Stomach smooth muscle (tissue), 2 donors: ENCODE results near the gene DVL1.
"Not testable (repeated sequence)": the region's sequence is repeated elsewhere in the genome, so short reads cannot be mapped to it uniquely, and the experiment has no call there.

Source experiments
- H3K27ac ChIP-seq: one replicate; pipeline ENCODE4 v1.7.0; 2013; ENCODE audit warnings: mild to moderate bottlenecking, low read length, inconsistent platforms
- H3K27me3 ChIP-seq, 2 donors: one replicate each; pipeline ENCODE4 v1.7.0; 2013; ENCODE audit warnings: low read length in 2 of 2; ENCODE audit not compliant: insufficient read depth in 2 of 2, control insufficient read depth in 1 of 2
- H3K36me3 ChIP-seq, 2 donors: one replicate each; pipeline ENCODE4 v1.7.0; 2013; ENCODE audit warnings: low read length in 2 of 2; ENCODE audit not compliant: control insufficient read depth in 2 of 2, insufficient read depth in 2 of 2
- H3K4me1 ChIP-seq: one replicate; pipeline ENCODE4 v1.7.0; 2013; ENCODE audit warnings: low read length; ENCODE audit not compliant: control insufficient read depth, insufficient read depth
- H3K4me3 ChIP-seq, 2 donors: one replicate each; pipeline ENCODE4 v1.7.0; 2013; ENCODE audit warnings: low read length in 2 of 2
- H3K9ac ChIP-seq, 2 donors: one replicate each; pipeline ENCODE4 v1.7.0; 2013; ENCODE audit warnings: low read length in 2 of 2, mild to moderate bottlenecking in 1 of 2
- H3K9me3 ChIP-seq, 2 donors: one replicate each; pipeline ENCODE4 v1.7.0; 2013; ENCODE audit warnings: low read length in 2 of 2; ENCODE audit not compliant: control insufficient read depth in 2 of 2
- donor health status: healthy.
- donor health status: Pancreatic carcinoma.

DVL1 gene

GRCh38 chr1:1373815-1374588 lies 24.8 kb upstream of the DVL1 start:
- Histone ChIP-seq H3K27me3 (no peaks in the 10 kb centered on the region), H3K27ac (peak overlapping the region; percentile 92), H3K36me3 (peaks cover 3 to 7% of the 10 kb centered on the region in 2 donors), H3K9me3 (no peaks in the 10 kb centered on the region), H3K4me3 (peak overlapping the region; percentile 85 to 86), H3K9ac (peak overlapping the region; percentile 89 to 96), H3K4me1 (peaks cover 30% of the 10 kb centered on the region)

DNA sequence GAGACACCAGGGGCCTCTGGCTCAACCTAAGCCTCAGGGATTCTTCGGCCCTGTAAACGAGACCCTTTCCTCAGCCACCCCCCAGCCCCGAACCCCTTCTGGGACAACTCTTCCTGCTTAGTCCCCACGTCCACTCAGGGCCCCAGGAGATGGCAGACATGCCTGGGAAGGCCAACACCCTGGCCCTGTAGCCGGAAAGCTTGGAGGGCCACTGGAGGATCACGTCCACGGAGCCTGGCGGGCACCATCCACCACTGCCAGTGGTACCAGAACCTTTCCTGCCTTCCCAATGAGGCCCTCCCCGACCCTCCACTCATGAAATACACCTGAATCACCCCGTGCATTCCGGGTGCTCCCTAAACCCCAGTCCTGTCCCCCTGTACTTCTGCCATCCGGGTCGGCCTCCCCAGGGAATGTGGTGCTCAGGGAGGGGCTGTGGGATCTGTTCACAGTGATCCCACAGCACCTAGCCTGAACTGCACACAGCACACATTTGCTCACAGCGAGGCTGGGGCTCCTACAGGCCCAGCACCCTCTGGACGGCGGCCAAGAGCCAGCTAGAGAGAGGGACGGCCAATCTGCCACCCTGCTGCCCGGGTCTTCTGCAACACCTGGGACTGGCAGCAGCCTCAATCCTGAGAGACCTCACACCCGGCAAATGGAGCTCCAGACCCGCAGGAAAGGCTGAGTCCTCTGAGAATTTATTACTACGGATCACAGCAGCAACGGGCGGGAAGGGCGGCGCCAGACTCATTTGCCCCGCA lies 24.0 kb upstream of the DVL1 start:
- Histone ChIP-seq H3K27ac (no peak overlapping the region), H3K9ac (no peak overlapping the region), H3K9me3 (no peaks in the 10 kb centered on the region), H3K27me3 (no peaks in the 10 kb centered on the region), H3K36me3 (peaks cover 3 to 7% of the 10 kb centered on the region in 2 donors), H3K4me1 (peaks cover 30% of the 10 kb centered on the region), H3K4me3 (no peak overlapping the region)

- H3K4me1 ChIP-seq: peaks cover 30% of the 10 kb centered on the region
- H3K9ac ChIP-seq: no peak overlapping the region
- H3K27ac ChIP-seq: no peak overlapping the region
Measured at GRCh38 chr1:1371746-1372711, 22.8 kb upstream of the DVL1 start.

DNA sequence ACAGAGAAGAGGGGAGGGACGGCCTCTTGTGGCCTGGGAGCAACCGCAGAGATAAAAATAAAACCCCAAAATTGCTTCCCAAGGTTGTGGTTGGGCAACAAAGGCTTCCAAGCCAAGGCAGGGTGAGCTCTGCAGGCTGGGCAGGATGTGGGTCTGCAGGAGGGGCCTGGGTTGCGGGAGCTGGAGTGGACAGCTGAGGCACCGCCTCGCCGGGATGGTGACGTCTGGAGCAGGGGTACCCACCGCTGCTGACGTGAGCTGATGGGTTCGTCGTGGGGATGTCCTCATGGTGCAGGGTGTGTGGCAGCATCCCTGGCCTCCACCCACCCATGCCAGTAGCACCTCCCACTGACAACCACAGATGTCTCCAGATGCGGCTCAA lies 22.1 kb upstream of the DVL1 start:
- H3K4me3 ChIP-seq: no peak overlapping the region
- H3K36me3 ChIP-seq: peaks cover 3 to 7% of the 10 kb centered on the region in 2 donors
- no peaks in the 10 kb centered on the region for H3K9me3 ChIP-seq
- H3K9ac ChIP-seq: no peak overlapping the region
- no peak overlapping the region for H3K27ac ChIP-seq
- H3K27me3 ChIP-seq: no peaks in the 10 kb centered on the region
- H3K4me1 ChIP-seq: peaks cover 30% of the 10 kb centered on the region

More at GRCh38 chr1:1371746-1372711, 22.8 kb upstream of the DVL1 start:
- Histone ChIP-seq H3K36me3 (peaks cover 3 to 7% of the 10 kb centered on the region in 2 donors), H3K9me3 (no peaks in the 10 kb centered on the region), H3K27me3 (no peaks in the 10 kb centered on the region), H3K4me3 (peak overlapping the region in 1 of 2 donors; percentile 15)

DNA sequence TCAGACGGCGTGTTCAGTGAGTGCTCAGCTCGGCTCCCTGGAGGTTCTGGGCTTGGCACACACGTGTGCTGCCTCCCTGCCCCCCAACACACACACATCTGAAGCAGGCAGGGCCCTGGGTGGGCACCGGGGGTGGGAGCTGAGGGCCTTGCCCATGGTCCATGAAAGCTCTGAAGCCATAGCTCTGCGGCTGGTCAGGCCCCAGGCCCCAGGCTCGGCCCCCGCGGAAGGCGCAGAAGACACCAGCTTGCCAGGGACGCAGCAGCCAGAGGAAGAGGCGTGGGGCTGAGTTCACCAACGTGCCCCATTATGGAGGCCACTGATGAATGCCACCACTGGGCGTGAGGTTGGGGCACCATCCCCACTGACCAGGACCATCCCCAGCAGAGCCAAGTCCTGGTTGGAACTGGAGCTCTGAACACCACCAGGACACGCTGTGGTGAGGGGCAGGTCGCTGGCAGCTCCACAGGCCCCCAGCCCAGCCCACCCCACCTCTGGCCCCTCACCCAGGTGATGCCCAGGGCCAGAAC lies 21.6 kb upstream of the DVL1 start:
- Histone ChIP-seq H3K9ac (no peak overlapping the region), H3K9me3 (no peaks in the 10 kb centered on the region), H3K27ac (no peak overlapping the region), H3K36me3 (peaks cover 3 to 7% of the 10 kb centered on the region in 2 donors), H3K27me3 (no peaks in the 10 kb centered on the region), H3K4me3 (no peak overlapping the region), H3K4me1 (peaks cover 27% of the 10 kb centered on the region)

DNA sequence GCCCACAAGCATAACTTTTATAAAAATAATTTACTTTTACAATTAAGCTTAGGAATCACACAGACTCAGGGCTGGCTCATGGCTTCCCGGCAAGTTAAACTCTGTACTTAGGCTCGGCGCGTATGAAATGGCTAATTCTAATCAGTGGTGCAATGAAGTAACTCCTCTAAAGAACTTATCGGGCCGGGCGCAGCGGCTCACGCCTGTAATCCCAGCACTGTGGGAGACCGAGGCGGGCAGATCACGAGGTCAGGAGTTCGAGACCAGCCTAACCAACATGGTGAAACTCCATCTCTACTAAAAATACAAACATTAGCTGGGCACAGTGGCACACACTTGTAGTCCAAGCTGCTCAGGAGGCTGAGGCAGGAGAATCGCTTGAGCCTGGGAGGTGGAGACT lies 20.9 kb upstream of the DVL1 start:
- H3K9me3 ChIP-seq: not testable (repeated sequence)
- peaks cover 27% of the 10 kb centered on the region for H3K4me1 ChIP-seq

DNA sequence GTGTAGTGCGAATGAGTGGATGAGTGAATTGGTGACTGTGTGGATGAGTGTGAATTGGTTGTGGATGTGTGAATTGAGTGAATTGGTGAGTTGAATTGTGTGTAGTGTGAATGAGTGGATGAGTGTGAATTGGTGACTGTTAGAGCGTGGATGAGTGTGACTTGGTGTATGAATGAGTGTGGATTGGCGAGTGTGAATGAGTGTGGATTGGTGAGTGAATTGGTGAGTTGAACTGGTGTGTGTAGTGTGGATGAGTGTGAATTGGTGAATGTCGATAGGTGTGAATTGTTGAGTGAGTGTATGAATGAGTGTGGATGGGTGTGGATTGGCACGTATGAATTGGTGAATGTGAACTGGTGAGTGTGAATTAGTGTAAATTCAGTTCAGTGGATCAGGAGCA lies 18.1 kb upstream of the DVL1 start:
- H3K36me3 ChIP-seq: no peaks in the 10 kb centered on the region
- peaks cover 9% of the 10 kb centered on the region for H3K4me1 ChIP-seq
- no peak overlapping the region for H3K4me3 ChIP-seq
- no peaks in the 10 kb centered on the region for H3K9me3 ChIP-seq
- no peaks in the 10 kb centered on the region for H3K27me3 ChIP-seq
- H3K9ac ChIP-seq: no peak overlapping the region
- H3K27ac ChIP-seq: no peak overlapping the region

More for the DNA sequence above, 20.9 kb upstream of the DVL1 start:
- H3K27me3 ChIP-seq, H3K4me3 ChIP-seq, H3K9ac ChIP-seq, H3K36me3 ChIP-seq, H3K27ac ChIP-seq: not testable (repeated sequence)

GRCh38 chr1:1366699-1367066 lies 17.5 kb upstream of the DVL1 start:
- Histone ChIP-seq H3K27ac (no peak overlapping the region), H3K27me3 (no peaks in the 10 kb centered on the region), H3K4me3 (no peak overlapping the region), H3K4me1 (peaks cover 7% of the 10 kb centered on the region), H3K9ac (no peak overlapping the region), H3K9me3 (no peaks in the 10 kb centered on the region), H3K36me3 (no peaks in the 10 kb centered on the region)

- H3K4me1 ChIP-seq: peaks cover 10% of the 10 kb centered on the region
- H3K4me3 ChIP-seq: no peak overlapping the region
- no peak overlapping the region for H3K9ac ChIP-seq
- no peaks in the 10 kb centered on the region for H3K27me3 ChIP-seq
- H3K36me3 ChIP-seq: no peaks in the 10 kb centered on the region
- no peaks in the 10 kb centered on the region for H3K9me3 ChIP-seq
- no peak overlapping the region for H3K27ac ChIP-seq
Measured at GRCh38 chr1:1365875-1366698, 16.9 kb upstream of the DVL1 start.
